Activated CD8-positive, alpha-beta memory T cell treated with anti-CD3 and anti-CD28 coated beads, Interleukin-2, amount 50 U/mL, for 24 hours (primary cell): ENCODE measurements around the gene RSPO4.

Experiments used
- DNase-seq: peaks from one replicate; pipeline ENCODE4 v3.0.0-alpha.2; 2020; ENCODE audit errors: extremely low read depth

RSPO4 gene

GRCh38 chr20:942611-943010, 59.5 kb downstream of the RSPO4 start:
- DNase-seq, result no peak

GRCh38 chr20:940926-941325, 61.2 kb downstream of the RSPO4 start:
- DNase-seq, result no peak

DNA sequence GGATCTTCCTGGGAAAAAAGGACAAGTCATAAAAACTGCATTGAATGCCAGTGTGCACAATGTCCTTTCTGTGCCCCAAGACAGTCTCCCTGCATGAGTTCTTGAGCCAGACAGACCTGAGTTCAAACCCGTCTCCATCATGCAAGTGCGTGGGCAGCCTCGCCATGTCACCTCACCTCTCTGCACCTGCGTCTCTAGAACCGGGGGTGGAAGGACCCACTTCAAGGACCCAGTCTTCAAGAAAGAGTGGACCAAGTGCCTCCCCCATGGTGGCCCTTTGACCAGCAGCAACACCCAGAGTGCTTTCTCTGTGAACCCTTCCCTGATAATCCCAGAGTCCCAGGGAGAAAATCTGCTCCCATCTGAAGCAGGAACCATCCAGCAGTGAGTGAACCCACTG, 62.5 kb downstream of the RSPO4 start:
- no peak for DNase-seq

DNA sequence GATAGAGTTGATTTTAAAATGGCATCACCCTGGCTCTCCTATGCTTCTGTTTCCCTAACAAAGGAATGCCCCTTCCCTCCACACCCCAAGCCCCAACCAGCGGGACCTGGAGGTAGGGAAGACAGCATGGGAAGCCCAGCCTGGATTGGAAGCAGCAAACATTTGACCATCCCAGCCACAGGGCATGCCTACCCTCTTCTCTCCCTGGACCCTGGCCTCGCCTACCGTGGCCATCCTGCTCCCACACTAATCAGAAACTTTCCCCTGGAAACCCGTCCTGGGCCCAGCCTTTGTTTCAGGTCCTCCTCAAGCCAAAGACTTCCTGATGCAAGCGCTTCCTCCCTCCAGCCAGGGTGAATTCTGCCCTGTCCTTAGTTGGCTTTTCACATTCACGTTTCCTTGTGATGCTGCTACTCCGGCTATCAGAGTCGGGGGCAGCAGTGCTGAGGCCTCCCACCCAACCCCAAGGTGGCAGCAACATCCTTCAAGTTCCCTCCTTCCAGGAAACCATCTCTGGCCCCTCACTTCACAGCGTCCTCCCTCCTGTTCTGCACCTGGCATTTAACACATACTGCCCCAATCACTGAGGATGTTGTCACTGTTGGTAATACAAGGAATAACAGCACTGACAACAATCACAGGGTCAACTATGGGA, 67.8 kb downstream of the RSPO4 start:
- no peak for DNase-seq

DNA sequence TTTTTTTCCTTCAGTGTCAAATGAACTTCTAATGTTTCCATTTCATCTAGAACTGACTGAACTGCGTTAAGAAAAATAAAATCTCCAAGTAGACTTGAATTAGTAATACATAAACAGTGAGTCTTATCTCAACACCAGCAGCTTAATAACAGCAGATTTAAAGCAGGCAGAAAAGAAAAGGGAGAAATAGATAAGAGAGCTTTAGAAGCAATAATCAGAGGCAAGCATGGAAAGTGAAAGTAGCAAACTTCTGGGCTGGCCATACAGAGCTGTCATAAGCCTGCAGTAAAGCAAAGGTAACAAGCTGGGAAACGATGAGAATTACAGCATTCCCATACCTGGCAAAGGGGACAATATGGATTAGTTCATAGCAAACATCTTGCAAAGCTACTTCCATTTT, 69.1 kb downstream of the RSPO4 start:
- no peak for DNase-seq

- DNase-seq, result no peak
These were observed 70.7 kb downstream of the RSPO4 start for GRCh38 chr20:931401-931800.

DNA sequence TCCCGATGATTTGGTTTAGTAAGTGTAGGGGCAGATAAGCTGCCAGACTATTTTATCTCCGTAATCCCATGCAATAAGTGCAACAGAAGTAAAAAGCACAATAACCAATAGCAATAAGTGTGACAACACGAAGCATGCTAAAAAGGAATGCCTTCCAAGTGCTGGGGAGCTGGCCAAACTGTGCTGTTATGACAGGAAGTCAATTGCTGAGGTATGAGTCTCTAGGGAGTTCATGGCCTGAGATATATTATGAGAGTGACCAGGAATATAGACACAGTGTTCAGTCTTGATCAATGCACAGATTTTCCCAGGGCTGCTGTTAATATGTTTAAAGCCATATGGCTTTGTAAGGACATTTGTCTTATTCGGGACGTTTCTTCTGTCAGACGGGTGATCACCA, 75.4 kb downstream of the RSPO4 start:
- DNase-seq, result no peak

DNA sequence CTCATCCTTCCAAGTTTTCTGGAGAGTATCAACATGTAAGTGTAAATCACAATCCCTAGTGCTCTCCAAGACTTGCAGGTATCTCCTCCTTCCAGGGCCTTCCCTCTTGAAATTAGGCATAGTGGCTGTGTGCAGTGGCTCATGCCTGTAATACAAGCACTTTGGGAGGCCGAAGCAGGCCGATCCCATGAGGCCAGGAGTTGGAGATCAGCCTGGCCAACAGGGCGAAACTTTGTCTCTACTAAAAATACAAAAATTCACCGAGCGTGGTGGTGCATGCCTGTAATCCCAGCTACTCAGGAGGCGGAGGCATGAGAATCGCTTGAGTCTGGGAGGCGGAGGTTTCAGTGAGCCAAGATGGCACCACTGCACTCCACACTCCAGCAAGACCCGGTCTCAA, 76.6 kb downstream of the RSPO4 start:
- DNase-seq, result no peak

DNA sequence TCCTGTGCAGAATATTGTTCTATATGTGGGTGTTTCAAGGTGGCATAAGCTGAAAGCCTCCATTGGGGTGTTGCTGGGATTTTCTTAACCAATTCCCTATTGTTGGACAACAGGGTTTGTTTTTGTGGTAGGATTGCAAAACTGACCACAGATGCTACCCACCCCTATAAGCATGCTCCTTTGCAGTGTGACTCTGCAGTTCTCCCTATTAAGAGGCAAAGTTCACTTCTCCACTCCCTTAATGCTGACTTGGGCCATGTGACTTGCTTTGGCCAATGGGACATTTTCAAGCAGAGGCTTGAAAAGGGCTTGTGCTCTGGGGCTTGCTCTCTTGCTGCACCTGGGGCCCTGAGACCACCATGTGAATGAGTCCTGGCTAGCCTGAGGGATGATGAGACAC, 77.5 kb downstream of the RSPO4 start:
- DNase-seq, result no peak

GRCh38 chr20:922781-923180, 79.3 kb downstream of the RSPO4 start:
- no peak for DNase-seq

- no peak for DNase-seq
These were observed 81.0 kb downstream of the RSPO4 start for GRCh38 chr20:921068-921467.

DNA sequence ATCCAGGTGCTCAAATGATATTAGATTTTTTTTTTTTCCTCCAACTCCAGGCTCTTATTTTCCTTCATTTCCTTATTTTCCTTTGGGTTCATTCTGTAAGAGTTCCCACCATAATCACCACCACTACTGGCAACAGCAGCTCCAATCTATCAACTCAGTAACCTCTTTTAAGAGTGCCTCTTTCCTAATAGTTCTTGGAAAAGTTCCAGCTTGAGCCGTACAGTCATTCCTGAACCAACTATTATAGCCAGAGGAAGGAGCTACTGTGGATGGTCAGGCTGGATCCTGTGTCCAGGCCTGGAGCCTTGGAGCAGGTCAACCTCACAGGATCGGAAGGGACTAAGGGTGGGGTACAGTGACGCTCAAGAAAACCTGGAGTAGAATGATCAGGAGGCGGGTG, 81.8 kb downstream of the RSPO4 start:
- DNase-seq, result no peak

DNA sequence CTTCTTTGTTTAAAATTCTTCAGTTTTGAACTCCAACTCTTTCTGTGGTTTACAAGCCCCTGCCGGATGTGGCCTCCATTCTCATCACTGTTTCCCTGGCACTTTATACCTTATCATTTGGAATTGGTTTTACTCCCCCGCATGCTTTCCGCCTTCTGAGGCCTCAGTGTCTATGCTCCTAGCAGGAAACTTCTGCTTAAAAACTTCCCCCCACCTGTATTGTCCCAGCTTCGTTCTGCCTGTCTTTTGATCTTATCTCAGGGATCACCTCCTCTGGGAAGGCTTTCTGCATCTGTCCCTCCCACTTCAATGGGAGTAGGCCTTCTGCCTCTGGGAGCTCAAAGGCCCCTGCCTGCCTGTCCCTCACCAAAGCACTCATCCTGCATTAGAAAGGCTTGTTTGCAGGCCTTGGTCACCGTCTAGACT, 82.6 kb downstream of the RSPO4 start:
- DNase-seq, result no peak

- no peak for DNase-seq
These were observed 84.7 kb downstream of the RSPO4 start for GRCh38 chr20:917416-917815.

DNA sequence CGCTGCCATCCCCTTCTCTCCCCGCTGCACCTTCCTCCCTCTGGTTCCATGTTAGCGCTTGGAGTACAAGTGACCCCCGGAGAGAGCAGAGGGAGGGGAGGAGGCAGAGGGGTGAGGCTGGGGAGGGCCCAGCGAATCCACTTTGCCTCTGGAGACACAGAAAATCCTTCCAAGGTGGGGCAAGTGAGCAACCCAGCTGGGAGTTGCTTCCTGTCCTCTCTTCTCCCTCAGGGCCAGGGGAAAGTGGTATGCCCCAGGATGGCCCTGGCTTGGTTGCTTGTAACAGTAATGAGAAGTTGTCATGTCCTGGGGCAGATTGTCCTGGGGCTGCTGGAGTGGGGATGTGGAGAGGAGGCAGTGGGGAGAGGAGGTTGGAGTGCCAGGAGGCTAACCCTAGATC, 85.3 kb downstream of the RSPO4 start:
- DNase-seq, result no peak

GRCh38 chr20:916125-916799, 85.8 kb downstream of the RSPO4 start, which contains the start of gene ANGPT4:
TSS of gene ANGPT4 (minus strand) at chr20:916334. CDS start at chr20:916214, 120 bp downstream.
- DNase-seq, result no peak

- no peak for DNase-seq
These were observed 87.2 kb downstream of the RSPO4 start for GRCh38 chr20:914727-915498.

GRCh38 chr20:913306-913849, 88.7 kb downstream of the RSPO4 start:
- DNase-seq, result no peak

DNA sequence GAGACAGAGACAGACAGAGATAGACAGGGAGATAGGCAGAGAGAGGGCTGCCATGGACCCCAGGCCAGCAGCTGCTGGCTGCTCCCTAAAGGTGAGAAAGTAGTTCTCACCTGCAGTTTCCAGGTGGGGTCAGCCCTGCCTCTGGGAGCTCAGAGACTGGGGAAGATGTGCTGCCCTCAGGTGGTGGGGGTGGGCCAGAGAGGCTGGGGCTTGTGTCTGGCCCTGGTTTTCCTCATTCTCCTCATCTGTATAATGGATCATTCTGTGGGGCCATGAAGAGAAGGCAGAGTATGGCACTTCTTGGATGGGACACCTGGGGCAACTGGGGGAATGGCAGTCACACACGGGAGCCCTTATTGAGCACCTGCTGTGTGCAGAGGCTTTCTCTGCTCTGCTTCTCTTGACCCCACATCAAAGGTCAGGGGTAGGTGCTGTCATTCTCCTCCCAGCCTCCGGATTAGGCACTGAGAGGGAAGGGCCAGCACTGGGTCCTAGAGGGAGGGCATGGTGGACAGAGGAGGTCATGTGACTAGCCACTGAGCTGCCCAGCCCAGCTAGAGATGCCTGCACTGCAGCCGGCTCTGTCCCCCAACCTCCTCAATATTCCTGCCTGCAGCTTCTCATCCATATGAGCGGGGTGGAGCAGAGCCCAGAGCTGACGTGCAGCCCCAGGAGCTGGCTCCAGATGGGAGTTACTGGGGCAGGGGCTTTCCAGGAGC, 90.1 kb downstream of the RSPO4 start:
- no peak for DNase-seq

DNA sequence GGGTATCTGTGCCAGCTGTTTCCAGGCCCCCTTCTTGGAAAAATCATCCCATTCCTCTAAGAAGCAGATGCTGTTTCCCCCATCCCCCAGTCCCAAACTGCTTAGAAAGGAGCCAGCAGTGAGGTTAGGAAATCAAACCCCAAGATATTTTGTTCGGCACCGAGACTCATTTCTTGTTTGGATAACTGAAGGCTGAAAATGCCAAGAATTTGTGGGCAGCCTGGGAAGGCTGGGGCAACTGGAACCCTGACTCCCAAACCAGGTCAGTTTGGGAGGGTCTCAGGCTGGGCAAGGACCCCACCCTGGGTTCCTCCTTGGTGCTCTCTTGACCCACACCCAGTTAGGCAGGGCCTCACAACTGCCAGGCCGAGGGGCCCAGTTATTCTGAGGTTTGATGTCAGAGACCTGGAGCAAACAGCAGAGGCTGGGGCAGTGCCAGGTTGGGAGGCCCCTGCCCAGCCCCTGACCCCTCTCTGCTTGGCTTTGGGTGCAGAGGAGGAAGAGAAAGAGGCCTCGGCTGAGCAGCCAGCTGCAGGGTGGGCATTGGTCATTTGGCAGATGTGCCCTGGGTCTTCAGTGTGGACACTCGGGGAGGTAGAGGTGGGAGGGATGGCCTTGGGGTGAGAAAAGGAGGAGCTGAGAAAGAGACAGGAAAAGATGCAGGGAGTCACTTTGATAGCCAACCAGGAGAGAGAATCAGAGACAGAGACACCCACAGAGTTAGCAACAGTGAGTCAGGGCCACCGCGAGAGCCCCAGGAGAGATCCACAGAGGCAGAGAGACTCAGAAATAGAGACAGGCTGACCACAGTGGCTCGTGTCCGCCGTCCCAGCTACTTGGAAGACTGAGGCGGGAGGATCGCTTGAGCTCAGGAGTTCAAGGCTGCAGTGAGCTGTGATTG, 91.0 kb downstream of the RSPO4 start:
- DNase-seq, result no peak
